ENCODE measurements around the gene LRMDA. TPM values are rescaled to one million over a fixed set of nuclear protein-coding genes. Genes with fewer than 3 reads are reported as not detected.

Gene LRMDA
- total RNA-seq, 2 donors from 2014 or later, result 14.4 to 18.0 TPM

DNA sequence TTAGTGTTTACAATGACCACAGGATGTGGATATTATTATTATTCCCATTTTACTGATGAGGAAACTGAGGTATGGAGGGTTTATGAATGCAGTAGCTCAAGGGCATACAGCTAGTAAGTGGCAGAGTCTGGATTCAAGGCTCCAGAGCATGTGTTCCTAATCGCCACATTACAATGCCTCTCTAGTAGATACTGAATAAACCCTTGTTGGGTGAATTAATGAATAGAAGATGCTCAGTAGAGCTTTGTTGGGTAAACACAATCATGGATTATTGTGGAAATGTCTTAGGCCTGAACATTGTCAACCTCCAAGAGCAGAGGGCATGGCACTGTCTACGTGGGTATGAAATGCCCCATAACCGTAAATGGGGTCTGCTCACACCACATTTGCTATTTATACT lies 545.3 kb downstream of the LRMDA start:
- intact Hi-C loops (cut with DNase I), result no loop called here

DNA sequence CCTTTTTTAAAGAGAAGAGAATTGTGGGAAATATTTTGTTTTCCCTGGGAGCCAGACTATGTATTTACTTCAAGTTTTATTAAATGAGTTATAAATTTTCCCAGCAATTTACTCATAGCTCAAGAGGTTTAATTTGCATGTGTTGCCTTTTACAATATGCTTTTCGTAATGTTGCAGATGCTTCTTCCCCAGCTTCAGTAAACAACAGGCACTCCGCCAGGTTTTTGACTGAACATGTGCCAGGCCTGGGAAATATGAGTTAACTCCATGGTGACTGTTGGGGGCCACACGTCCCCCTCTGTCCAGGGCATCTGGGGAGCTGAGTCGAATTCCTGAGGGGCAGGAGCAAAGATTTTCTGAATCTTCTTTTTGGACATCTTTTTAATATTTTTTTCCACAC lies 545.7 kb downstream of the LRMDA start:
- intact Hi-C loops (cut with DNase I), result no loop called here
- DNase-seq (ENCODE audit: low spot score), result no peak

More for the DNA sequence above, 545.3 kb downstream of the LRMDA start:
- DNase-seq (ENCODE audit: low spot score), result no peak

GRCh38 chr10:75978213-75978612 lies 546.8 kb downstream of the LRMDA start:
- DNase-seq (ENCODE audit: low spot score), result no peak
- intact Hi-C loops (cut with DNase I), result no loop called here

DNA sequence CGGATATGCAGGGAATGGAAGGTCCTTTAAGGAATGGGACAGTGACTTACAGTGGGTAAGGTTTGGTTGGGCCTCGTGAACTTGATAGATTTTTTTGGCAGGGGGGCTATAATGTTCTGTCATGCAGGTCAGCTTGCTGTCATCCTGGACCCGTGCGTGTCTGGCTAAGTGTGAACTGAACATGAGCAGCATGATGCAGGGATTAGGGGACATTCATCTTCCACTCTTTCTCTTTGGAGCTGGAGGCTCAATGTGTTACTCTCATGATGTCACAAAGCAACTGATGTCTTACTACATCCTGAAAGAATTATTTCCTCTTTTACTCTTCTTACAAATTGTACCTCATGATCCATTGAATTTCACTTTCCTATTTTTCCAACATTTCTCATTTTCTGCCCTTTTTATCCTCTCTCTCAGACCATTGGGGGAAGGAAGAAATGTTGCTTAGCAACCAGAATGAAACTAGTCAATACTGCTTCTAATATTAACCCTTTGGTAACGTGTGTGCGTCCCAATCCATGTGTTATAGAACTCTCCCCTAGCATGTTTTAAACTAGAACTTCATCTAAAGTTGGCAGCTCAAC lies 549.1 kb downstream of the LRMDA start:
- intact Hi-C loops (cut with DNase I), result no loop called here
- no peak for DNase-seq (ENCODE audit: low spot score)

DNA sequence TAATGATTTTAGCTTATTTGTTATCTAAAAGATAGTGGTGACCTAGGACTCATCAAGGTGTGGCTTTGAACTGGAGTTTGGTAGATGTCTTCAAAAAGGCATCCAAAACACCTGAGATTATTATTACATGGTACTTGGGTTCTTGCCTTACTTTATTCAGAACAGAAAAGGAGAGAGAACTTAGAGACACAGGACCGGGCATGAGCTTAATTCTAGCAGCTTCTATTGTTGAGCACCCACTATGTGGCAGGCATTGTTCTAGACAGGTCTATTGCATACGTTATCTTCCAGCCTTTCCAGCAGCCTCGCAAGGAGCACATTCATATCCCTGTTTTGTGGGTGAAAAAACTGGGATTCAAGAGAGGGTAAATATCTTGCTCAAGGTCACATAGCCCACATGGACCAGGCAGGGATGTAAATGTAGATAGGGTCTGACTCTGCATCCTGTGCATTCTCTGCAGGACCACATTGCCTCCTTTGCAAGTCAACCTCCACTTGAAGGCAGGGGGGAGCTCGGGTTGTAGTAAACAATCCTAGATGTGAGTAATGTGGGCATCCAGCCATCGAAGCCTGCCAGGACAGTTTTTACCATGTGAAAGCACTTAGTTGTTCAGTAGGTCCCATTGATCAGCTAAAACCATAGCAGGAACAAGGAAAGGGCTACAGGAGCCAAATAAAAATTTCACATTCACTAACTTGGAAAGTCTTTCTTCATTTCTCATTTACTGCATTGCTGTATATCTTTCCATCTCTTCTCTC lies 551.4 kb downstream of the LRMDA start:
- intact Hi-C loops (cut with DNase I), result no loop called here
- DNase-seq (ENCODE audit: low spot score), result no peak

GRCh38 chr10:75984067-75984466 lies 552.6 kb downstream of the LRMDA start:
- intact Hi-C loops (cut with DNase I), result no loop called here
- no peak for DNase-seq (ENCODE audit: low spot score)

DNA sequence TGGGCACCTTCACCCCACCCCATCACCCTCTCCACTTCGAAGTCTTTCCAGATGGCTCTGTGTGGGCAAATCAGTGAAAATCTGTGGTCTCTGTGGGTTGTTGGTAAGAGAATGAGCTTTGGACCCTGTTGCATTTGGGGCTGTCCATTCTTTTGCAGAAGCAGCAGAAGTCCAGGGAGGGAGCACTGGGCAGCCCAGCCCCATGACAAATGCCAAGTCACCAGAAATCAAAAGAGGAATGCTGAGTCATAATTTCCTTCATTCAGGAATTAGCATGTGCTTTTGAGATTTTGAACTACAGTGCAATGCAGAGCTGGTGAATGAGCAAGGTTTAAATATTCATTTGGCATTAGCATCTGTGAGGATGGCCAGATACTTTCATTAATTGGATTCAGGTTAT lies 556.2 kb downstream of the LRMDA start:
- intact Hi-C loops (cut with DNase I), result no loop called here
- DNase-seq (ENCODE audit: low spot score), result no peak

DNA sequence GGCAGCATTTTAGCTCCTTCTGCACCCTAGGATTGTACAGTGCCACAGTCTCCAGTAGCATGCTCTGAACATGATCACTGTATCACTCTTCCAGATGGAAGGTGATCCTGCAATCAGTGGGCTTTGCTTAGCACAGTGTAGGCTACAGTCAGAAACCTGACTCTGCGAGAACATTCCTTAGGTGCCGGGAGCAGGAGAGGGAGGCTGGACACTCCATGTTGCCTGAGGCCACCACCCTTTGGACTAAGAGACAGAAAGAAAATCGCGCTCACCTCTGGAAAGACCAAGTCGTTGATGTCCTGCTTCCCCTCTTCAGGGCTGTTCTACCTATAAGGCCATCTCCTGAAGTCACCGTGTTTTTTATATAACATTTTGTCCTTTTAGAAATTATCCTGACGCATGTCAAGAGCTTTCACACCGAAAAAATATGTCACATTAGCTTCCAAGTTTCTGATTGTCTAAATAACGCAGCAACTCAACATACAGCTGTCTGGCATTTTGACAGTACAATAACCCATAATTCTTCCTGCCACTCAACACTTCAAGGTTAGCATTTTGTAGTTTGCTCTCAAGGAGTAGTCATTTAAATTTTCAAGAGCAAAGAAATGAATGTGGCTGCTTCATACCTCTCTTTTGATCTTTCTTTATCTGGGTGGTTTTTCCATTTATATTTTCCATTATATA lies 563.1 kb downstream of the LRMDA start:
- intact Hi-C loops (cut with DNase I), result no loop called here
- DNase-seq (ENCODE audit: low spot score), result no peak

GRCh38 chr10:75995041-75995430 lies 563.6 kb downstream of the LRMDA start:
- intact Hi-C loops (cut with DNase I), result no loop called here
- DNase-seq (ENCODE audit: low spot score), result no peak

DNA sequence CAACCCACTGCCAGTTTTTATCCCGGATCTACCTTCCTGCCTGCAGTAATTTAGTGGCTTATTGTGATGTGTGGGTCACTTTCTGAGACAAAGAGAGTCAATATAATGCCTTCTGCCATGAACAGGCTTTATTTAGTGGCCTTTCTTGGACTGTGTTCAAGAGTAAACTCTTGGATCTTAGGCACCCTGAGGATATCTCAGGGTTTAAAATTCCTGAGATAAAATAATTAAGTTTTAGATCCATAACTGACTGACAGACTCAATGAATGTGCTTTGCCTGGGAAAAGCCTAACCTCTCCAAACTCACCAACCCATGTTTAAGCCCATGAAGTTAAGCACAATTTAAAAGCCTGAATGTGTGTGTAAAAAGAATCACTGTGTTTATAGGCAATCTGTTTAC lies 564.3 kb downstream of the LRMDA start:
- no peak for DNase-seq (ENCODE audit: low spot score)
- intact Hi-C loops (cut with DNase I), result no loop called here

DNA sequence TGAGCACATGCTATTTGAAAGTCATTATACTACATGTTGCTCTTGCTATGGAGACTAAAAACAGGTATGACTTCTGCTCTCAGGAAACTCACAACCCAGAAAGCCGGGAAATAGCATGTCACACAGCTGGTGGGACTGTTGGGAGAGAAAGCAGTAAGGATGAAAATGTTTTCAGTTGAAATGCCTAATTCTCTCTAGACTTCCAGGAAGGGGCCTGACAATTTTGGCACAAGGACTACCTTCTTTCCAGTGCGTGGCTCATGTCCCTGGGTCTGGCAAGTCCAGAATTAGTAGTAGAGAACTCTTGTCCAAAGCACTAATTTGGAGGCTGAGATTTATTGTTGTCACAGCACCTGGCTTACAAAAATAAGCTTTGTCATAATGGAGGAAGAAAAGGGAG lies 567.6 kb downstream of the LRMDA start:
- DNase-seq (ENCODE audit: low spot score), result no peak
- intact Hi-C loops (cut with DNase I), result no loop called here

DNA sequence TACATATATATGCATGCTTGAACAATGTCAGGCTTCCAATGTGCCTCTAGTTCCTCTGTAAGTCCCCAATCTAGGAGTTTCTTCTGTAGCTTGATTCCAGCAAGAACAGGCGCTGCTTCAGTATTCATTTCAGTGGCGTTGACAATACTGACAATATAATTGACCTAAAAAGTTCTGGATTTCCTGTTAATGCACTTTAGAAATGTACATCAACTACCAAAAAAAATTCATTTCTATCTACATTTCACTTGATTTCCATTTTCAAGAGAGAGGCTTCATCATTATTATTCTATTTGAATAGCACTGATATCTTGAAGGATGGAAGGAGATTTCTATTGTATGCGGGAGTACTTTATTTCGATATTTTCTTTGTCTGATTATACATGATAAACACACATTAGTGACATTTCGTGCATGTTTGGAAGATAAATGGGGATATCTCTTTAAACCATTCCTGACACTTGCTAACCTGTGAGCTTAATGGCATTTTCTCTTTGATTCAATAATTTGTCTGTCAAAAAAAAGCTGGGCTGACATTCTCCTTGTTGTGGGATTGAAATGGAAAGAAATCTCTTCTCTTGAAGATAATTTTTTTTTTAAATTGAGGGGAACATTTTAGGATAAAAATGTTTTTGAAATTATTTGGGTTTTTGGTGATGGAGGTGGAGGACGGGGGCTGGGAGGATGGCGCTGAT lies 568.2 kb downstream of the LRMDA start:
- DNase-seq (ENCODE audit: low spot score), result no peak
- intact Hi-C loops (cut with DNase I), result no loop called here

DNA sequence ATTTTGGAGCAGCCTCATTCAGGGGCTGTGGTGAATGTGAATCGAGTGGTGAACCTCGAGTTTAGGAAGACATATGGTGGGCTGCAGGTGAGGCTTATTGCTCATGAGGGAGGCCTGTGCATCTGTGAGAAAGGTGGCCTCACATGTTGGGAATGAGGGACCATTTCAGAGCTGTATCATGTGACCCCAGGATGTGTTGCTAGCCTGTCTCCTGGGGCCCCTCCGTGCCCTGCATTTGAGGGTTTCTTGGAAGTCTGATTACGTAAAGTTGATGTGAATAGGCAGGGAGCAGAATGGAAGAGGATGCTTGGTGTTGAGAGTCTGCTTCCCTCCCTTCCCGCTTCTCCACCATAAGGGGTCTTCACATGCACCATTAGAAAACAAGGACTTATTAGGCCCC lies 569.1 kb downstream of the LRMDA start:
- no peak for DNase-seq (ENCODE audit: low spot score)
- intact Hi-C loops (cut with DNase I), result no loop called here

GRCh38 chr10:76001019-76001418 lies 569.6 kb downstream of the LRMDA start:
- intact Hi-C loops (cut with DNase I), result no loop called here
- no peak for DNase-seq (ENCODE audit: low spot score)

DNA sequence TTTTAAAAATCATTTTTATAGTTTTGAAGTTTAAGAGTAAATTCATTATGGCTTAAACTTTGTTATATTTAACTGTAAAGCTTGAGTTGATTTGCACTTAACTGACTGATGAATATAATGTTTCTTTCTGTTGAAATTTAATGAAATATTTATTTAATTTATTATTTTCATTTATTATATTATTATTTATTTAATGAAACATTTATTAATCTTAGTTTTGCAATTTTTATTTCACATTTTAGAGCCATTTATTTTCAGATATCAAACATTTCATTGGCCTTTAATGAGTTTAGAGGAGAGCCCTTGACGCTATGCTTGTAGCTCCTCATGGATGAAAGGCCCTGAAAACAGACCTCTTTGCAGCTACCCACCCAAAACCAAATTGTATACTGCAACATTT lies 570.0 kb downstream of the LRMDA start:
- intact Hi-C loops (cut with DNase I), result no loop called here
- DNase-seq (ENCODE audit: low spot score), result no peak

DNA sequence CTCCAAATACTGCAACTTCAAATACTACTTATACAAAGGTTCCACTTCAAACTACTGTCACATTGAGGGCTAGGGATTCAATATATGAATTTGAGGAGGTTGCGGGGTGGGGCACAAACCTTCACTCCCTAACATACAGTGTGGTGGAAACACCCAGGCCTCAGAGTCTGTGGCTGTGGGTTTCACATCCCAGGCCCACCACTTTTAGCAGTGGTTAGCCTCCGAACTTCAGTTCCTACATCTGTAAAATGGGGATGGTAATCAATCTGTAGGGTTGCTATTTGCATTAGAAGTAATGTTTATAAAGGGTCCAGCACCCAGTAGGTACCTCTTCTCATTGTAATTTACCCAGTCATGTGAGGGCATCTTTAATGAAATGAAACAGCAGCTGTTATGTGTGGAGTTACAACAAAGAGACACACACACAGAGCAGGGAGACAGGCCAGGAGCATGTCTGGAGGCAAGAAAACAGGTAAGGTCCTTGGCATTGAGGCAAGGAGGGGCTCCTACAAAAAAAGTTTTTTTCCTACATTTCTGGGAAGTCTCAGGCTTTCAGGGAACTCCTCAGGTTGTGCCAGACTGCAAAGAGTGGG lies 570.9 kb downstream of the LRMDA start:
- DNase-seq (ENCODE audit: low spot score), result no peak
- intact Hi-C loops (cut with DNase I), result no loop called here

- intact Hi-C loops (cut with DNase I), result no loop called here
Measured at GRCh38 chr10:76007667-76008181, 576.3 kb downstream of the LRMDA start.

DNA sequence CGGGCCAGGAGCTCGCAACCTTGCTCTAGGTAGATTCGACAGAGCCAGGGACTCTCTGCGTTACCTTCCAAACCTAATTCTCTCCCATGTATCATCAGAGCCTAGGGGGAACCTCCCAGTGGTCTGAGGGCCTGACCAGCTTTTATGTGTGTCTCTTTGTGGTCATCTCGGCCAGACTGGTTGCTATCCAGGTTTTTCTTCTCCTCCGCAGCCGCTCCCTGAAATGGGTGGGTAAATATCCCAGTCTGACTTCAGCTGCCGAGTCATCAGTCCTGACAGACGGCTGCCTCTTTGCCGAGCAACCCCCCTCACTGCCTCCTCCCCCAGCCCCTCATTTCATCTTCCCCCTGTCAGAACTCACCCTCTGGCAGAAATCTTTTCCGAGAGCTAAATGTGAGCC lies 578.1 kb downstream of the LRMDA start:
- intact Hi-C loops (cut with DNase I), result no loop called here
- DNase-seq (ENCODE audit: low spot score), result no peak

More at GRCh38 chr10:76007667-76008181, 576.3 kb downstream of the LRMDA start:
- DNase-seq (ENCODE audit: low spot score), result no peak

DNA sequence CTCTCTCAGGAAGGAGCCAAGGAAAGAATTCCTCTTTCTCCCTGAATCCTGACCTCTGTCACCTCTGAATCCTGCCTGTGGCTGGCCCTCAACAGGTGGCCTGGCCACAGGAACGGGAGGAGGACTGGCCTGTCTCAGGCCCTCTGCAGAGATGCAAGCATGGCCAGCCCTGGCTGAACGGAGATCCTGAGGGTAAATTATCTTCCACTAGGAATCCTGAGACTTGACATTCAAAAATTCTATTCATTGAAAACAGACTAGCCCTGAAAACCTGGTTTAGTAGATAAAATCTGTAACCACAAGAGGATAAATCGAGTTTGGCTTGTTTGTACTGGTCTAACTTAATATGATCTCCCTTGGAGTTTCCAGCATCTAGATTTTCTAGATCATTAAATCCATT lies 579.3 kb downstream of the LRMDA start:
- intact Hi-C loops (cut with DNase I), result no loop called here
- DNase-seq (ENCODE audit: low spot score), result no peak

Measured in posterior vena cava (tissue), 2 donors.